SJSA1 (cell line): Measurements from ENCODE around the gene ZNF622. TPM values are rescaled to one million over a fixed set of nuclear protein-coding genes. Genes with fewer than 3 reads are reported as not detected.

Source experiments
- DNase-seq, 2 experiments: peaks; one replicate each; pipeline ENCODE4 v3.0.0-alpha.2; 2015 to 2020; ENCODE audit warnings: low spot score in 2 of 2, low read depth in 1 of 2
- H3K27ac ChIP-seq: fragments of 250-450 bp; sonication (Bioruptor Pico); 2 replicates; pipeline ENCODE4 v1.5.1; 2020; ENCODE audit warnings: mild to moderate bottlenecking, moderate library complexity
- H3K27me3 ChIP-seq: fragments of 250-450 bp; sonication (Bioruptor Pico); replicated peaks from 2 replicates; pipeline ENCODE4 v1.5.1; 2020; ENCODE audit warnings: mild to moderate bottlenecking, moderate library complexity
- H3K36me3 ChIP-seq: fragments of 250-450 bp; sonication (Bioruptor Pico); 2 replicates; pipeline ENCODE4 v1.5.1; 2020; ENCODE audit warnings: mild to moderate bottlenecking
- H3K4me1 ChIP-seq: fragments of 250-450 bp; sonication (Bioruptor Pico); replicated peaks from 2 replicates; pipeline ENCODE4 v1.6.1; 2021; ENCODE audit warnings: mild to moderate bottlenecking
- H3K4me3 ChIP-seq: fragments of 250-450 bp; sonication (Bioruptor Pico); 2 replicates; pipeline ENCODE4 v1.5.1; 2020; ENCODE audit warnings: mild to moderate bottlenecking
- H3K9me3 ChIP-seq: fragments of 250-450 bp; sonication (Bioruptor Pico); replicated peaks from 2 replicates; pipeline ENCODE4 v1.5.1; 2020; ENCODE audit warnings: mild to moderate bottlenecking
- total RNA-seq: library from RNA; depleted of rRNA; stranded (reverse); fragments of >200 nt; shearing (Covaris generic); gene quantifications from 2 replicates; pipeline ENCODE4 v1.2.3, GENCODE V29; 2014

ZNF622 gene
- total RNA-seq, 1 experiment from 2014 or later: 70.2 TPM

GRCh38 chr5:16464664-16465543, 696 bp downstream of the ZNF622 start:
- H3K4me1 ChIP-seq: peaks cover 42% of the 10 kb centered on the region
- no peaks in the 10 kb centered on the region for H3K27me3 ChIP-seq
- peak overlapping the region; percentile 78 for H3K4me3 ChIP-seq
- no peaks in the 10 kb centered on the region for H3K9me3 ChIP-seq
- H3K27ac ChIP-seq: peak overlapping the region; percentile 48; the same call in 1 of the 2 replicates
- H3K36me3 ChIP-seq: peaks cover 57% of the 10 kb centered on the region
- no peak for DNase-seq

- Histone ChIP-seq H3K27ac (no peak overlapping the region), H3K4me1 (peaks cover 42% of the 10 kb centered on the region), H3K36me3 (peaks cover 64% of the 10 kb centered on the region), H3K27me3 (no peaks in the 10 kb centered on the region), H3K9me3 (no peaks in the 10 kb centered on the region), H3K4me3 (peak overlapping the region; percentile 78)
- DNase-seq: no peak
These were observed 1.4 kb downstream of the ZNF622 start for GRCh38 chr5:16464231-16464630.

GRCh38 chr5:16461782-16462181, 3.8 kb downstream of the ZNF622 start:
- Histone ChIP-seq H3K4me1 (peaks cover 30% of the 10 kb centered on the region), H3K27me3 (no peaks in the 10 kb centered on the region), H3K9me3 (no peaks in the 10 kb centered on the region), H3K4me3 (no peak overlapping the region), H3K36me3 (peaks cover 88% of the 10 kb centered on the region), H3K27ac (peak overlapping the region; percentile 10)
- DNase-seq: peak in 1 of 2 experiments; percentile 68

GRCh38 chr5:16461026-16461425, 4.6 kb downstream of the ZNF622 start:
- Histone ChIP-seq H3K4me3 (no peak overlapping the region), H3K36me3 (peaks cover 96% of the 10 kb centered on the region), H3K4me1 (peaks cover 32% of the 10 kb centered on the region)

GRCh38 chr5:16459451-16459850, 6.1 kb downstream of the ZNF622 start:
- H3K4me3 ChIP-seq: no peak overlapping the region
- no peak overlapping the region for H3K27ac ChIP-seq
- H3K4me1 ChIP-seq: peaks cover 36% of the 10 kb centered on the region
- peaks cover 97% of the 10 kb centered on the region for H3K36me3 ChIP-seq
- H3K27me3 ChIP-seq: no peaks in the 10 kb centered on the region
- DNase-seq: no peak
- H3K9me3 ChIP-seq: no peaks in the 10 kb centered on the region

More at GRCh38 chr5:16461026-16461425, 4.6 kb downstream of the ZNF622 start:
- peak overlapping the region; percentile 10 for H3K27ac ChIP-seq
- H3K9me3 ChIP-seq: no peaks in the 10 kb centered on the region
- no peaks in the 10 kb centered on the region for H3K27me3 ChIP-seq
- no peak for DNase-seq

GRCh38 chr5:16457853-16458252, 7.7 kb downstream of the ZNF622 start:
- no peaks in the 10 kb centered on the region for H3K27me3 ChIP-seq
- H3K4me3 ChIP-seq: no peak overlapping the region
- H3K27ac ChIP-seq: no peak overlapping the region
- no peak for DNase-seq
- H3K9me3 ChIP-seq: no peaks in the 10 kb centered on the region
- H3K4me1 ChIP-seq: peaks cover 28% of the 10 kb centered on the region
- peaks cover 92% of the 10 kb centered on the region for H3K36me3 ChIP-seq

GRCh38 chr5:16457451-16457850, 8.1 kb downstream of the ZNF622 start:
- H3K27me3 ChIP-seq: no peaks in the 10 kb centered on the region
- H3K4me1 ChIP-seq: peaks cover 27% of the 10 kb centered on the region
- H3K36me3 ChIP-seq: peaks cover 92% of the 10 kb centered on the region
- no peak overlapping the region for H3K4me3 ChIP-seq
- H3K9me3 ChIP-seq: no peaks in the 10 kb centered on the region
- no peak overlapping the region for H3K27ac ChIP-seq
- no peak for DNase-seq

GRCh38 chr5:16456103-16456832, 9.3 kb downstream of the ZNF622 start:
- Histone ChIP-seq H3K27me3 (no peaks in the 10 kb centered on the region), H3K4me3 (no peak overlapping the region), H3K4me1 (peaks cover 15% of the 10 kb centered on the region), H3K27ac (peak overlapping the region; percentile 16), H3K9me3 (no peaks in the 10 kb centered on the region), H3K36me3 (peaks cover 92% of the 10 kb centered on the region)
- peak; percentile 59 to 83 for DNase-seq

GRCh38 chr5:16455668-16456067, 9.9 kb downstream of the ZNF622 start:
- Histone ChIP-seq H3K4me1 (peaks cover 12% of the 10 kb centered on the region), H3K27ac (peak overlapping the region; percentile 16; the same call in 1 of the 2 replicates), H3K9me3 (no peaks in the 10 kb centered on the region), H3K36me3 (peaks cover 92% of the 10 kb centered on the region), H3K4me3 (no peak overlapping the region), H3K27me3 (no peaks in the 10 kb centered on the region)
- DNase-seq: no peak

- no peaks in the 10 kb centered on the region for H3K9me3 ChIP-seq
- H3K4me3 ChIP-seq: no peak overlapping the region
- H3K27ac ChIP-seq: no peak overlapping the region
- no peak for DNase-seq
- peaks cover 12% of the 10 kb centered on the region for H3K4me1 ChIP-seq
- H3K36me3 ChIP-seq: peaks cover 92% of the 10 kb centered on the region
- H3K27me3 ChIP-seq: no peaks in the 10 kb centered on the region
These were observed 10.9 kb downstream of the ZNF622 start for GRCh38 chr5:16454686-16455085.

GRCh38 chr5:16453609-16454008, 12.0 kb downstream of the ZNF622 start:
- no peaks in the 10 kb centered on the region for H3K27me3 ChIP-seq
- peaks cover 92% of the 10 kb centered on the region for H3K36me3 ChIP-seq
- DNase-seq: no peak
- H3K27ac ChIP-seq: no peak overlapping the region
- no peaks in the 10 kb centered on the region for H3K9me3 ChIP-seq
- H3K4me3 ChIP-seq: no peak overlapping the region
- H3K4me1 ChIP-seq: peaks cover 12% of the 10 kb centered on the region

- no peak for DNase-seq
- no peak overlapping the region for H3K27ac ChIP-seq
- no peaks in the 10 kb centered on the region for H3K4me1 ChIP-seq
- H3K27me3 ChIP-seq: no peaks in the 10 kb centered on the region
- H3K36me3 ChIP-seq: peaks cover 81% of the 10 kb centered on the region
- H3K4me3 ChIP-seq: no peak overlapping the region
- no peaks in the 10 kb centered on the region for H3K9me3 ChIP-seq
These were observed 15.4 kb downstream of the ZNF622 start for GRCh38 chr5:16450163-16450562.

GRCh38 chr5:16446993-16447392, 18.6 kb downstream of the ZNF622 start:
- no peaks in the 10 kb centered on the region for H3K9me3 ChIP-seq
- no peak for DNase-seq
- H3K27ac ChIP-seq: no peak overlapping the region
- H3K36me3 ChIP-seq: peaks cover 57% of the 10 kb centered on the region
- H3K4me3 ChIP-seq: no peak overlapping the region
- no peaks in the 10 kb centered on the region for H3K27me3 ChIP-seq
- no peaks in the 10 kb centered on the region for H3K4me1 ChIP-seq

- H3K36me3 ChIP-seq: no peaks in the 10 kb centered on the region
- no peaks in the 10 kb centered on the region for H3K9me3 ChIP-seq
- H3K4me1 ChIP-seq: no peaks in the 10 kb centered on the region
- no peak overlapping the region for H3K27ac ChIP-seq
- H3K27me3 ChIP-seq: peaks cover 10% of the 10 kb centered on the region
- DNase-seq: no peak
- no peak overlapping the region for H3K4me3 ChIP-seq
These were observed 27.6 kb downstream of the ZNF622 start for GRCh38 chr5:16437977-16438376.
